OCI-LY7 (cell line): ENCODE results near the gene MTLN. TPM values are rescaled to one million over a fixed set of nuclear protein-coding genes. Genes with fewer than 3 reads are reported as not detected.
"Not testable (repeated sequence)": the region's sequence is repeated elsewhere in the genome, so short reads cannot be mapped to it uniquely, and the experiment has no call there.

Source experiments
- BruUV-seq: library from RNA; stranded (reverse); fragments of 400-500 nt; replicated peaks from 2 replicates; lab custom pipeline; 2021; lab: Mats Ljungman, UMichigan
- CTCF ChIA-PET: fragments of 300-600 bp; sonication (Branson Sonifier 250); formaldehyde crosslinking; loops from one replicate; lab custom pipeline; 2022; ENCODE audit warnings: antibody characterized with exemption; ENCODE audit not compliant: unreplicated experiment; lab: Charles Lee
- POLR2A ChIA-PET: fragments of 300-600 bp; sonication (Branson Sonifier 250); formaldehyde crosslinking; loops from one replicate; lab custom pipeline; 2022; ENCODE audit warnings: antibody characterized with exemption; lab: Charles Lee
- DNase-seq: peaks from one replicate; pipeline ENCODE4 v3.0.0-alpha.2; 2015; ENCODE audit warnings: low spot score
- H2AFZ ChIP-seq: fragments of 200-600 bp; sonication (generic), shearing (Covaris generic); 2 replicates; pipeline ENCODE4 v1.6.1; 2014; ENCODE audit warnings: mild to moderate bottlenecking, antibody characterized with exemption, low read length, moderate library complexity
- H3K27ac ChIP-seq: fragments of 200-600 bp; sonication (generic); 2 replicates; pipeline ENCODE4 v1.5.1; 2014; ENCODE audit warnings: mixed run types, low read depth, mild to moderate bottlenecking, moderate library complexity, low read length, inconsistent platforms; ENCODE audit not compliant: poor library complexity, severe bottlenecking
- H3K36me3 ChIP-seq: fragments of 200-600 bp; sonication (generic); 2 replicates; pipeline ENCODE4 v1.6.1; 2014; ENCODE audit warnings: mild to moderate bottlenecking, antibody characterized with exemption, low read length, moderate library complexity, mixed read lengths; ENCODE audit not compliant: insufficient read depth
- H3K4me1 ChIP-seq: fragments of 200-600 bp; sonication (generic); 2 replicates; pipeline ENCODE4 v1.5.1; 2014; ENCODE audit warnings: mild to moderate bottlenecking, low read length; ENCODE audit not compliant: insufficient read depth, poor library complexity, severe bottlenecking
- H3K4me2 ChIP-seq: fragments of 200-600 bp; sonication (generic); 2 replicates; pipeline ENCODE4 v1.6.1; 2014; ENCODE audit warnings: mild to moderate bottlenecking, low read length
- H3K4me3 ChIP-seq: fragments of 200-600 bp; sonication (generic); 2 replicates; pipeline ENCODE4 v1.5.1; 2014; ENCODE audit warnings: mild to moderate bottlenecking, low read depth, low read length; ENCODE audit not compliant: poor library complexity, severe bottlenecking
- H3K79me2 ChIP-seq: fragments of 200-600 bp; sonication (generic); 2 replicates; pipeline ENCODE4 v1.6.1; 2016; ENCODE audit warnings: low read depth, mild to moderate bottlenecking, low read length, moderate library complexity, mixed read lengths; ENCODE audit not compliant: insufficient read depth
- H3K9me2 ChIP-seq: fragments of 200-600 bp; sonication (generic); 2 replicates; pipeline ENCODE4 v1.6.1; 2016; ENCODE audit warnings: mild to moderate bottlenecking, low read length, mixed read lengths; ENCODE audit not compliant: insufficient read depth
- H3K9me3 ChIP-seq: fragments of 200-600 bp; sonication (generic); 2 replicates; pipeline ENCODE4 v1.6.1; 2014; ENCODE audit warnings: mild to moderate bottlenecking, mixed run types, low read length, mixed read lengths
- H4K20me1 ChIP-seq: fragments of 200-600 bp; sonication (generic); 2 replicates; pipeline ENCODE4 v1.6.1; 2014; ENCODE audit warnings: mild to moderate bottlenecking, antibody characterized with exemption, low read length, moderate library complexity, mixed read lengths; ENCODE audit not compliant: insufficient read depth
- CTCF ChIP-seq: fragments of 200-600 bp; sonication (generic); conservative IDR thresholded peaks from 2 replicates; pipeline ENCODE4 v1.5.1; 2014; ENCODE audit warnings: mild to moderate bottlenecking, antibody characterized with exemption, low read length, moderate library complexity, mixed read lengths
- EZH2phosphoT487 ChIP-seq: fragments of 200-600 bp; sonication (generic); IDR thresholded peaks from 2 replicates; pipeline ENCODE4 v1.6.1; 2018; ENCODE audit warnings: low read depth, borderline replicate concordance, mild to moderate bottlenecking, mixed run types, antibody characterized with exemption, low read length, moderate library complexity, mixed read lengths
- intact Hi-C: fragments of 100-400 bp; cut with micrococcal nuclease; formaldehyde crosslinking; loops from one replicate; pipeline ENCODE4 v1.10.0; 2022; ENCODE audit not compliant: unreplicated experiment
- total RNA-seq, 2 experiments: library from RNA; depleted of rRNA in 1 of 2; stranded (reverse); fragments of >200 nt in 1 of 2; shearing (Covaris generic) in 1 of 2; gene quantifications; 2 replicates each; pipeline ENCODE4 v1.2.3, GENCODE V29; 2014 to 2022

MTLN gene
- total RNA-seq, 2 experiments from 2014 or later = 0.69 to 8.5 TPM

GRCh38 chr2:110220190-110220564 lies 7.8 kb upstream of the MTLN start:
- H4K20me1 ChIP-seq = no peaks in the 10 kb centered on the region
- TF ChIP-seq EZH2phosphoT487 (no peak), CTCF (no peak)
- ChIA-PET POLR2A (no interaction called here), CTCF (no interaction called here)
- H3K27ac ChIP-seq = no peak overlapping the region
- DNase-seq = no peak
- H3K36me3 ChIP-seq = no peaks in the 10 kb centered on the region
- H3K4me1 ChIP-seq = no peaks in the 10 kb centered on the region
- no peaks in the 10 kb centered on the region for H3K79me2 ChIP-seq
- no peak overlapping the region for H2AFZ ChIP-seq
- no peaks in the 10 kb centered on the region for H3K9me2 ChIP-seq
- H3K4me2 ChIP-seq = no peak overlapping the region
- no peak overlapping the region for H3K4me3 ChIP-seq
- intact Hi-C loops = no loop called here
- no peaks in the 10 kb centered on the region for H3K9me3 ChIP-seq
- BruUV-seq = no TSS peak

- Histone ChIP-seq H4K20me1 (no peaks in the 10 kb centered on the region), H3K27ac (no peak overlapping the region), H3K9me2 (no peaks in the 10 kb centered on the region), H3K4me2 (no peak overlapping the region), H3K79me2 (no peaks in the 10 kb centered on the region), H3K9me3 (no peaks in the 10 kb centered on the region), H3K4me1 (no peaks in the 10 kb centered on the region), H3K36me3 (no peaks in the 10 kb centered on the region), H3K4me3 (no peak overlapping the region), H2AFZ (no peak overlapping the region)
- BruUV-seq = no TSS peak
- DNase-seq = no peak
- ChIA-PET CTCF (no interaction called here), POLR2A (no interaction called here)
- intact Hi-C loops = no loop called here
- TF ChIP-seq CTCF = no peak
- no peak for TF ChIP-seq EZH2phosphoT487
Measured at GRCh38 chr2:110219496-110220189, 7.3 kb upstream of the MTLN start.

GRCh38 chr2:110218889-110219288 lies 6.5 kb upstream of the MTLN start:
- CTCF ChIA-PET = not testable (repeated sequence)

More at GRCh38 chr2:110218889-110219288, 6.5 kb upstream of the MTLN start:
- H3K9me2 ChIP-seq, H3K36me3 ChIP-seq, POLR2A ChIA-PET, H4K20me1 ChIP-seq, H3K4me1 ChIP-seq, H2AFZ ChIP-seq, H3K4me3 ChIP-seq, H3K9me3 ChIP-seq, BruUV-seq, intact Hi-C loops, DNase-seq, H3K79me2 ChIP-seq, H3K27ac ChIP-seq, H3K4me2 ChIP-seq: not testable (repeated sequence)
